GM21526 (cell line): ENCODE measurements around the gene RBBP6.

Experiments
- ATAC-seq: cut with Tn5 transposase; IDR thresholded peaks from one replicate; pipeline ENCODE4 v1.9.1; 2021; ENCODE audit warnings: moderate library complexity; ENCODE audit not compliant: unreplicated experiment, low FRiP score

RBBP6 gene

GRCh38 chr16:24522751-24523150, 16.6 kb upstream of the RBBP6 start:
- ATAC-seq, result no peak

- no peak for ATAC-seq
Observed at GRCh38 chr16:24523569-24523968, 15.8 kb upstream of the RBBP6 start.

GRCh38 chr16:24524855-24525677, 14.3 kb upstream of the RBBP6 start:
- ATAC-seq, result no peak

GRCh38 chr16:24525970-24526559, 13.3 kb upstream of the RBBP6 start:
- no peak for ATAC-seq

- ATAC-seq, result no peak
Observed at GRCh38 chr16:24526701-24527495, 12.5 kb upstream of the RBBP6 start.

- no peak for ATAC-seq
Observed at GRCh38 chr16:24531166-24531565, 8.2 kb upstream of the RBBP6 start.

GRCh38 chr16:24534620-24535019, 4.7 kb upstream of the RBBP6 start:
- ATAC-seq, result no peak

GRCh38 chr16:24535827-24536226, 3.5 kb upstream of the RBBP6 start:
- ATAC-seq, result no peak

- no peak for ATAC-seq
Observed at GRCh38 chr16:24536671-24537070, 2.7 kb upstream of the RBBP6 start.

- ATAC-seq, result no peak
Observed at GRCh38 chr16:24537474-24538337, 1.7 kb upstream of the RBBP6 start.

GRCh38 chr16:24538756-24539294, 541 bp upstream of the RBBP6 start:
- ATAC-seq, result no peak

- ATAC-seq, result peak; percentile 30
Observed at GRCh38 chr16:24539850-24540601, 660 bp downstream of the RBBP6 start.

- ATAC-seq, result no peak
Observed at GRCh38 chr16:24540602-24541210, 1.3 kb downstream of the RBBP6 start.

GRCh38 chr16:24541233-24541933, 2.0 kb downstream of the RBBP6 start:
- no peak for ATAC-seq

GRCh38 chr16:24543949-24544348, 4.6 kb downstream of the RBBP6 start:
- no peak for ATAC-seq

- no peak for ATAC-seq
Observed at GRCh38 chr16:24544640-24545039, 5.3 kb downstream of the RBBP6 start.

- no peak for ATAC-seq
Observed at GRCh38 chr16:24550295-24550694, 10.9 kb downstream of the RBBP6 start.

- no peak for ATAC-seq
Observed at GRCh38 chr16:24552705-24553246, 13.4 kb downstream of the RBBP6 start.
